GM13976 (cell line): ENCODE measurements around the gene STAT4.

ENCODE experiments used
- DNase-seq: peaks from one replicate; pipeline ENCODE4 v3.0.0; 2012; ENCODE audit warnings: low spot score
- in situ Hi-C: fragments of 300-500 bp; cut with MboI; formaldehyde crosslinking; loops from one replicate; pipeline ENCODE4 v1.12.0; 2022; ENCODE audit warnings: low sequenced_read_pairs, mixed read lengths, inconsistent platforms; ENCODE audit not compliant: unreplicated experiment
- TF ChIP-seq, protein P1 (sequence below): IDR thresholded peaks from 2 replicates; pipeline ENCODE4 v1.5.1; 2012; ENCODE audit warnings: borderline replicate concordance, mild to moderate bottlenecking; ENCODE audit not compliant: insufficient read depth; ENCODE audit errors: extremely low read depth, missing control alignments, control extremely low read depth

The STAT4 gene

DNA sequence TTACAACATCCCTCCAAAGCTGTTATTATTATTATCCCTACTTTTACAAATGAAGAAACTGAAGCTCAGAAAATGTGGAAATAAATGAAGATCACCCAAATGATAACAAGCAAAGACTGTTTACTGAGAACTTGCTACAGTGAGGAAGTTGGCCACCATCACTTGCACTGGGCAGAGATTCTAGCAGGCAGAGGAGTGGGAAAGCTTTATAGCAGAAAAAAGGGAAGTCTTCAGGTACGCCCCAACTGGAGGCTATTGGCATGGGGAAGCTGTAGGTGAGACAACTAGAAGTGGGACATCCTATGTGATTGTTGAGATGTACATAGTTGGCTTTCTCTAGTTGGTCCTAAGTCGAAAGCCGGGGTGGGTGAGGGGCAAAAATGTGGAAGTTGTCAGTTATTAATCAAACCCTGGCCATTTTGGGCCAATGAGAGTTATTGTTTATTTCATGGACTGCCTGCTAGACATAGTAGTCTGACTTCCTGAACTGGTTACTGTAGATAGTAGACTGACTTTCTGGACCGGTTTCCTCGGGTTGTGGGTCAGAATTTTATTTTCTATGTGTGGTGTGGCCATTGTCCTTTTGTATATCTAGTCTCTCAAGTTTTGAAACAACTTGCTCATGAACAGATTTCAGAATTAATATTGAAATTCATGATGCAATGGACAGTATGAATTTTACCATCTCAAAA, 40.2 kb upstream of the STAT4 start:
- no peak for DNase-seq
- in situ Hi-C loops: no loop called here
- TF ChIP-seq, protein P1, sequence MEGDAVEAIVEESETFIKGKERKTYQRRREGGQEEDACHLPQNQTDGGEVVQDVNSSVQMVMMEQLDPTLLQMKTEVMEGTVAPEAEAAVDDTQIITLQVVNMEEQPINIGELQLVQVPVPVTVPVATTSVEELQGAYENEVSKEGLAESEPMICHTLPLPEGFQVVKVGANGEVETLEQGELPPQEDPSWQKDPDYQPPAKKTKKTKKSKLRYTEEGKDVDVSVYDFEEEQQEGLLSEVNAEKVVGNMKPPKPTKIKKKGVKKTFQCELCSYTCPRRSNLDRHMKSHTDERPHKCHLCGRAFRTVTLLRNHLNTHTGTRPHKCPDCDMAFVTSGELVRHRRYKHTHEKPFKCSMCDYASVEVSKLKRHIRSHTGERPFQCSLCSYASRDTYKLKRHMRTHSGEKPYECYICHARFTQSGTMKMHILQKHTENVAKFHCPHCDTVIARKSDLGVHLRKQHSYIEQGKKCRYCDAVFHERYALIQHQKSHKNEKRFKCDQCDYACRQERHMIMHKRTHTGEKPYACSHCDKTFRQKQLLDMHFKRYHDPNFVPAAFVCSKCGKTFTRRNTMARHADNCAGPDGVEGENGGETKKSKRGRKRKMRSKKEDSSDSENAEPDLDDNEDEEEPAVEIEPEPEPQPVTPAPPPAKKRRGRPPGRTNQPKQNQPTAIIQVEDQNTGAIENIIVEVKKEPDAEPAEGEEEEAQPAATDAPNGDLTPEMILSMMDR: no peak

DNA sequence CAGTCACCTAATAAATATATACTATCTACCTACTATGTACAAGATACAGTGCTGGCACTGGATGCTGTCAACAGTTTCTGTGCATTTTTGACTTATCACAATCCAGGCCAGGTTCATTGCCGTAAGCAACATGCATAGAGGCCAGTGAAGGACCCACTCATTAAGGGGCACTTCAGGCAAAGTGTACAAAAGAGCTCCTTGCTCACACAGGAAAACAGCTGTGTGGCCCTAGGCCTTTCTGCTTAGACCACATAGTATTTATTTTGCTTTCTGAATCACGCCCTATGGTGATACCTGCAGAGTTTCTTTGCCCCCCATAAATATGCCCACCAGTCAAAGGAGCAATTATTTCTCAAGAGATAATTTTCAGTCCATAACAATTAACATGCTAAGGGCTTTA, 39.6 kb upstream of the STAT4 start:
- TF ChIP-seq, protein P1: no peak
- in situ Hi-C loops: no loop called here
- no peak for DNase-seq

DNA sequence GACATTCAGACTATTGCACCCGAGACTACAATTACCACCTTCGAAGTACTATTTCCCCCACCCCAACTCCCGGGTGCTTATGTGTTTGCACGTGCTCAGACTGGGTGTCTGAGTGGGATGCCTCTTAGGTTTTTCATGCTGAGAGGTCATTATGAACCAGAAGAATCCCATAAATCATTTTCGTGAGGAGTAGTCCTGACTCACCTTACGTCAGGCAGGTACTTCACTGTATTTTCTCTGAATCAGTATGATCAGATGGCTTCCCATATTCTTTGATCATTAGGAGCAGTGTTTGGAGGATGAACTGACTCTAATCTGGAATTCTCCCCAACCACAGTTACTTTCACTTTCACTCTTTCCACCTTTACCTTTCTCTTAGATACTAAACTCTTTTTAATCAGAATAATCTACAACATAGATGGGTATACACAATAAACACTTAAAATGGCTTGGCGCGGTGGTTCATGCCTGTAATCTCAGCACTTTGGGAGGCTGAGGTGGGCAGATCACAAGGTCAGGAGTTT, 38.4 kb upstream of the STAT4 start:
- in situ Hi-C loops: no loop called here
- no peak for DNase-seq
- TF ChIP-seq, protein P1: no peak

DNA sequence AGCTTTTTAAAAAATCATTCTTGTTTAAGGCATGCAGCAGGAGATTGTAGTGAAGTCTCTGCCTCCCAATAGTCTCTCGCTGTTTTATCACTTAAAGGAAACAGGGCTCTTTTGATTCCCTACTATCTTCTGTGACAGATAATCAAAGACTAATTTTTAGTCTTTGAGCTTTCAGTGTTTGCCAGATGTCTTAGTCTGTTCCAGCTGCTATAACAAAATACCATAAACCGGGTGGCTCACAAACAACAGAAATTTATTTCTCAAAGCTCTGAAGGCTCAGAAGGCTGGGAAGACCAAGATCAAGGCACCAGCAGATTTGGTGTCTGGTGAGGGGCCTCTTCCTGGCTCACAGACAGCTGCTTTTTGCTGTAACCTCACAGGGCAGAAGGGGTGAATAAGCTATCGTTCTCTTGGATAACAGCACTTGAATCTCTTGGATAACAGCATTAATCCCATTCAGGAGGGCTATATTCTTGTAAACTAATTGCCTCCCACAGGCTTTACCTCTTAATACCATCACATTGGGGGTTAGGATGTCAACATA, 37.8 kb upstream of the STAT4 start:
- no peak for DNase-seq
- in situ Hi-C loops: no loop called here
- TF ChIP-seq, protein P1: no peak

DNA sequence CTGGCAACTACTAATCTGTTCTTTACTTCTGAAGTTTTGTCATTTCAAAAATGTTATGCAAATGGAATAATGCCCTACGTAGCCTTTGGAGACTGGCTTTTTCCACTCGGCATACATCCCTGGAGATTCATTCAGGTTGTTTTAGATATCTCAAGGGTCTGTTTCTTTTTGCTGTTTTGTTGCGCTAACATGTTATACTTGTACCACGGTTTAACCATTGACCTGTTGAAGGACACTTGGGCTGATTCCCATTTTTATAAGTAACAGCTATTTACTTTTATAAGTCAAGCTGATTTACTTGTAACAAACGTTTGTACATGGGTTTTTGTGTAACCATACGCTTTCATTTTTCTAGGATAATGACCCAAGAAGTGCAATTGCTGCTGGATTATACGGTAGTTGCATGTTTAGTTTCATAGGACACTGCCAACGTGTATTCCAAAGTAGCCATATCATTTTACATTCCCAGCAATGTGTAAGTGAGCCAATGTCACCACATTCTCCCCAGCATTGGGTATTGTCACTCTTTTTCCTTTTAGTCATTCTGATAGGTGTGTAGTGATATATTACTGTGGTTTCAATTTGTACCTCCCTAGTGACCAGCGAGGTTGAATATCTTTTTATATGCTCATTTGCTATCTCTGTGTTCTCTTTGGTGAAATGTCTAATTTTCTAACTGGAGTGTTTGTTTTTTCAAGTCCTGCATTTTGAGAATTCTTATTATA, 36.5 kb upstream of the STAT4 start:
- TF ChIP-seq, protein P1: no peak
- in situ Hi-C loops: no loop called here
- DNase-seq: no peak

DNA sequence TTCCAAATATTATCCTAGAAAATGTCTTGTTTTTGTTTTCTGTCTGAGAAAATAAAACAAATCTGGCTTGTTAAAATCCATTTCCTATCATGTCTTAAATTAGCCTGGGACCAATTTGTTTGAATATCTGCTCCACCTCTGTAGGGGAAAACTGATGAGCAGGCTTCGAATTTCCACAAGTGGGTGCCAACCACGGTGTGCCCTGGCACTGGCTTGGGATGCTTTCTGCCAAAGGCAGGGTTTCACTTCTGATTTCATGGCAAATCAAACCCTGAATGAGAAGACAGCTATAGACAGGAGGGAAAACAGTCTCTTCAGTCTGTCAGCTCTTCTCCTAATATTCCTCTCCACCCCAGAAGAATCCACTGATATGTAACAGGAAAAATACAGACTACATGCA, 33.7 kb upstream of the STAT4 start:
- in situ Hi-C loops: no loop called here
- no peak for DNase-seq
- TF ChIP-seq, protein P1: no peak
